GM12865 (cell line): ENCODE data around the gene TET3.

Experiments used
- DNase-seq: peaks from one replicate; pipeline ENCODE4 v3.0.0; 2010; ENCODE audit warnings: low read depth
- H3K4me3 ChIP-seq: 2 replicates; pipeline ENCODE4 v1.5.1; 2011; ENCODE audit warnings: mild to moderate bottlenecking, low read depth, low read length, control low read depth
- CTCF ChIP-seq: IDR thresholded peaks from 2 replicates; pipeline ENCODE4 v1.5.1; 2011; ENCODE audit warnings: low read length, control low read depth, low read depth, inconsistent platforms; ENCODE audit not compliant: insufficient read depth; ENCODE audit errors: missing control alignments

Gene TET3

GRCh38 chr2:73999881-74000597 is 15.3 kb downstream of the TET3 start:
- no peak for TF ChIP-seq CTCF

GRCh38 chr2:74000666-74001065 is 16.0 kb downstream of the TET3 start:
- no peak overlapping the region for H3K4me3 ChIP-seq
- DNase-seq = no peak
- TF ChIP-seq CTCF = no peak

More at GRCh38 chr2:73999881-74000597, 15.3 kb downstream of the TET3 start:
- H3K4me3 ChIP-seq = no peak overlapping the region
- no peak for DNase-seq

GRCh38 chr2:74001121-74001520 is 16.4 kb downstream of the TET3 start:
- H3K4me3 ChIP-seq = no peak overlapping the region
- DNase-seq = no peak
- TF ChIP-seq CTCF = no peak

GRCh38 chr2:74001781-74002504 is 17.2 kb downstream of the TET3 start:
- no peak for DNase-seq
- TF ChIP-seq CTCF = peak; percentile 9
- peak overlapping the region; percentile 47 for H3K4me3 ChIP-seq

GRCh38 chr2:74002505-74003421 is 18.1 kb downstream of the TET3 start:
- TF ChIP-seq CTCF = no peak
- H3K4me3 ChIP-seq = peak overlapping the region; percentile 63
- DNase-seq = peak; percentile 85

- TF ChIP-seq CTCF = no peak
- no peak overlapping the region for H3K4me3 ChIP-seq
- no peak for DNase-seq
Observed at GRCh38 chr2:74003494-74004211, 18.9 kb downstream of the TET3 start.
